NCI-H1105 treated with DMSO at 0.1 percent for 48 hours (cell line): ENCODE measurements around the gene MS4A3.
"Not testable (repeated sequence)": the region's sequence is repeated elsewhere in the genome, so short reads cannot be mapped to it uniquely, and the experiment has no call there.

Experiments used
- DNase-seq: peaks from one replicate; lab custom pipeline; 2025; lab: John Stamatoyannopoulos, UW

MS4A3 gene

GRCh38 chr11:60056349-60056969 is at the start of gene MS4A3:
Gene MS4A3, plus strand, starts transcription at chr11:60056665. Its CDS starts 4,496 bp downstream, at chr11:60061161.
- DNase-seq, result no peak

GRCh38 chr11:60016881-60017280 is 39.6 kb upstream of the MS4A3 start, which contains the start of gene OOSP4B:
Gene OOSP4B, plus strand, starts transcription at chr11:60017181.
- no peak for DNase-seq

GRCh38 chr11:60018058-60018457 is 38.4 kb upstream of the MS4A3 start:
- DNase-seq, result no peak

GRCh38 chr11:60020376-60020775 is 36.1 kb upstream of the MS4A3 start:
- not testable (repeated sequence) for DNase-seq

GRCh38 chr11:60029015-60029632 is 27.3 kb upstream of the MS4A3 start:
- DNase-seq, result no peak

GRCh38 chr11:60040109-60040508 is 16.4 kb upstream of the MS4A3 start, which contains the start of gene OOSP2:
Gene OOSP2, plus strand, starts transcription at chr11:60040409. Its CDS starts 51 bp downstream, at chr11:60040460.
- DNase-seq, result no peak

GRCh38 chr11:60050422-60050821 is 6.0 kb upstream of the MS4A3 start:
- DNase-seq, result not testable (repeated sequence)

GRCh38 chr11:60050839-60051238 is 5.6 kb upstream of the MS4A3 start:
- not testable (repeated sequence) for DNase-seq

GRCh38 chr11:60059052-60059451 is 2.6 kb downstream of the MS4A3 start:
- DNase-seq, result no peak

GRCh38 chr11:60059521-60060240 is 3.2 kb downstream of the MS4A3 start:
- DNase-seq, result no peak

GRCh38 chr11:60064111-60064510 is 7.6 kb downstream of the MS4A3 start:
- DNase-seq, result no peak

- no peak for DNase-seq
These were observed 9.3 kb downstream of the MS4A3 start for GRCh38 chr11:60065801-60066200.

- DNase-seq, result no peak
These were observed 13.0 kb downstream of the MS4A3 start for GRCh38 chr11:60069450-60069849.

- not testable (repeated sequence) for DNase-seq
These were observed 15.2 kb downstream of the MS4A3 start for GRCh38 chr11:60071644-60072043.

GRCh38 chr11:60077216-60077817 is 20.9 kb downstream of the MS4A3 start:
- DNase-seq, result no peak

GRCh38 chr11:60077981-60078380 is 21.5 kb downstream of the MS4A3 start:
- no peak for DNase-seq

- DNase-seq, result no peak
These were observed 22.3 kb downstream of the MS4A3 start for GRCh38 chr11:60078745-60079144.

- DNase-seq, result no peak
These were observed 24.1 kb downstream of the MS4A3 start for GRCh38 chr11:60080535-60080934.

GRCh38 chr11:60084631-60085273 is 28.3 kb downstream of the MS4A3 start:
- peak; percentile 69 for DNase-seq

GRCh38 chr11:60085909-60086308 is 29.4 kb downstream of the MS4A3 start:
- no peak for DNase-seq

GRCh38 chr11:60087239-60087638 is 30.8 kb downstream of the MS4A3 start:
- DNase-seq, result no peak

GRCh38 chr11:60088364-60088763 is 31.9 kb downstream of the MS4A3 start, which contains the start of gene MS4A2:
Gene MS4A2, plus strand, starts transcription at chr11:60088664. Its CDS starts 102 bp downstream, at chr11:60088766.
- no peak for DNase-seq
